GM12874 (cell line): ENCODE measurements around the gene GABBR2.

ENCODE experiments used
- CTCF ChIP-seq: IDR thresholded peaks from 2 replicates; pipeline ENCODE4 v1.5.1; 2011; ENCODE audit warnings: low read depth, mild to moderate bottlenecking, control low read depth, low read length, moderate library complexity; ENCODE audit not compliant: insufficient read depth

Gene GABBR2

GRCh38 chr9:98640394-98640793 lies 68.3 kb downstream of the GABBR2 start:
- TF ChIP-seq CTCF = no peak

GRCh38 chr9:98639133-98639532 lies 69.6 kb downstream of the GABBR2 start:
- no peak for TF ChIP-seq CTCF

GRCh38 chr9:98637381-98637780 lies 71.4 kb downstream of the GABBR2 start:
- TF ChIP-seq CTCF = no peak

GRCh38 chr9:98635374-98635773 lies 73.4 kb downstream of the GABBR2 start:
- no peak for TF ChIP-seq CTCF

- no peak for TF ChIP-seq CTCF
Measured at GRCh38 chr9:98634685-98635336, 73.9 kb downstream of the GABBR2 start.

GRCh38 chr9:98632839-98633238 lies 75.9 kb downstream of the GABBR2 start:
- no peak for TF ChIP-seq CTCF

GRCh38 chr9:98627296-98627695 lies 81.4 kb downstream of the GABBR2 start:
- no peak for TF ChIP-seq CTCF
